ENCODE data around the gene TRABD.

Gene TRABD

GRCh38 chr22:50175921-50176849, 9.5 kb upstream of the TRABD start:
- no peak for FAIRE-seq

DNA sequence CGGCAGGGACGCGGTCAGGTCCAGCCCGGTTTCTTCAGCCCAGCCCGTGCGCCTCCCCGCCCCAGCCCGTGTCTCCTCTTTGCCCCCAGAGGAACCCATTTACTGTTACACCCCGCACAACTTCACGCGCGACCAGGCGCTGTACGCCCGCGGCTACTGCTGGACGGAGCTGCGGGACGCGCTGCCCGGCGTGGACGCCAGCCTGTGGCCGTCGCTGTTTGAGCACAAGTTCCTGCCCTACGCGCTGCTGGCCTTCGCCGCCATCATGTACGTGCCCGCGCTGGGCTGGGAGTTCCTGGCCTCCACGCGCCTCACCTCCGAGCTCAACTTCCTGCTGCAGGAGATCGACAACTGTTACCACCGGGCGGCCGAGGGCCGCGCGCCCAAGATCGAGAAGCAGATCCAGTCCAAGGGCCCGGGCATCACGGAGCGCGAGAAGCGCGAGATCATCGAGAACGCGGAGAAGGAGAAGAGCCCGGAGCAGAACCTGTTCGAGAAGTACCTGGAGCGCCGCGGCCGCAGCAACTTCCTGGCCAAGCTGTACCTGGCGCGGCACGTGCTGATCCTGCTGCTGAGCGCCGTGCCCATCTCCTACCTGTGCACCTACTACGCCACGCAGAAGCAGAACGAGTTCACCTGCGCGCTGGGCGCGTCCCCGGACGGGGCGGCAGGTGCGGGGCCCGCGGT, 8.7 kb upstream of the TRABD start:
- FAIRE-seq: no peak

GRCh38 chr22:50177537-50178470, 7.9 kb upstream of the TRABD start:
- FAIRE-seq: no peak

DNA sequence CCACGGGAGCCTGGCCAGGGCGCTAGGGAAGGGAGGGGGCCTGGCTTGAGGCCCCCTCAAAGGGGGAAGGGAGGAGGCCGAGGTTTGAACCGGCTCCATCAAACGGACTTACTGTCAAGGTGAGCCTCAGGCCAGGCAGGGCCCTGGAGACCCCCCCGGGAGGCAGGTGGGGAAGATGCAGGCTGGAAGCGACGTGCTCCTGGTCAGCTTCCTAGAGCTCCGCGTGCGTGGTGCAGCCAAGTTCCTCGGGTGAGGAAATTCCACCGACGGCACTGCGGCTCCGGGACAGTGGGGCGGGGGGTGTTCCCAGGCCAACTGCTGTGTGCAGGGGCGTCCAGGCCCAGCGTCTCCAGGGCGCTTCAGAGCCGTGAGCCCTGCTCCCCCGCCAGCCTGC, 7.2 kb upstream of the TRABD start:
- no peak for FAIRE-seq

DNA sequence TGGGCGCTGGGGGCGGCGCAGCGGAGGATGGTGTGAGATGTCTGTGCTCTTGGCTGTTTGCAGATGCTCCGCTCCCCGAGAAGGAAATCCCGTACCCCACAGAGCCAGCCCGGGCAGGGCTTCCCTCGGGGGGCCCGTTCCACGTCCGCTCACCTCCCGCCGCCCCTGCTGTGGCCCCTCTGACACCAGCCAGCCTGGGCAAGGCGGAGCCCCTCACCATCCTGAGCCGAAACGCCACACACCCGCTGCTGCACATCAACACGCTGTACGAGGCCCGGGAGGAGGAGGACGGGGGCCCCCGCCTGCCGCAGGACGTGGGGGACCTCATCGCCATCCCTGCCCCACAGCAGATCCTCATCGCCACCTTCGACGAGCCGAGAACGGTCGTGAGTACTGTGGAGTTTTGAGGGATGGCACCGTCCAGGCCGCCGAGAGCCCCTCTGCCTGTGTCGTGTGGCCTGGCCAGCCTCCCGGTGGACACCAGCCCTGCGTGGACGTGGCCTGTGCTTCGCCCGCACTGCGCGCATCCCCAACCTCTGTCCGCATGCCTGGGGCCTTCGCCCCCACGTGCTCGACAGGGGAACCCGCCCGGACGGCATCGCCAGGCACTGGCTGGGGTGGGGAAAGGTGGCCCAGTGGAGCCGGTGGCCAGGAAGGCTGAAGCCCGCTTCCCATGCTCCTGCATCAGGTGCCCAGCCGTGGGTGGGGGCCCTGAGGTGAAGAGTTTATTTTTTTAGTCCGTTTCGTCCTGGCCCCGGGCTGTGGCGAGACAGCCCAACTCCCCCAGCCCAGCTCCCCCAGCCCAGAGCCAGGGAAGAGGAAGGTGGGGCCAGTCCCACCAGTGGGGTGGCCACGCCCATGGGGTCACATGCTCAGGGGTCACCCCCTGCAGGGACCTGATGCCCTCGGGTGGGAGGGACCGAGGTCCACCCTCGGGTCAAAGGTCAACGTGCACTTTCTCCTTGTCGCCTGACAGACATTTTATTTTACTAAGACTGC, 6.5 kb upstream of the TRABD start:
- FAIRE-seq: no peak

GRCh38 chr22:50179937-50180726, 5.6 kb upstream of the TRABD start:
- FAIRE-seq: no peak

DNA sequence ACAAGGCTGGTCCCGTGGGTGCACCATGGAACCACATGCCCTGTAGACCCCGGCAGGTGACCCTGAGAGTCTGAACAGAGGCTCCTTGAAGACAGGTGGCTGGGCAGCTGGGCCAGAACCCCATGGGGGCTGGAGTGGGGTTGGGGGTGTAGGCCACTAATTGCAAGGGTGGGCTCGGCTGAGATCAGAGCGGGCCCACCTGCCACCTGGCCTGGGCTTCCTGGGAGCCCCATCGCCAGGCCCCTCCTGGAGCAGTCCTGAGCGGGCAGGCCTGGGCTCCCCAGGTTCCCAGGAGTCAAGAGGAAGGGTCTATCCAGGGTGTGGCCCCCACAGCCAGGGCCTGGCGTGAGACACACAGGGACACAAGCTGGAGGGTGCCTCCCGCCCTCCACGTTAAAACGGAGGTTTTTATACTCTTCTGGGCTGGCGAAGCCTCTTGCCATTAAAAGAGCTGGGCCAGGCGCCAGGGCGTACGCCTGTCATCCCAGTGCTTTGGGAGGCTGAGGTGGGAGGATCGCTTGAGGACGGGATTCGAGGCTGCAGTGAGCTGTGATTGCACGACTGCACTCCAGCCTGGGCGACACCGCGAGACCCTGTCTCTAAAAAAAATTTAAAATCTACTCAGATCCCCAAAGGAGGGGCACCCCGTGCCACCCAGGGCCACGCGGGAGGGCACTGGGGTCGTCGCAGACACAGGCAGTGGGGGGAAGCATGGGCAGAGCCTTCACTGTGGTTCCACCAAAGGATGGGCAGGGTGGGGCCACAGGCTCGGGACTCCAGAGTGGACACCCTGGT, 4.8 kb upstream of the TRABD start:
- no peak for FAIRE-seq

DNA sequence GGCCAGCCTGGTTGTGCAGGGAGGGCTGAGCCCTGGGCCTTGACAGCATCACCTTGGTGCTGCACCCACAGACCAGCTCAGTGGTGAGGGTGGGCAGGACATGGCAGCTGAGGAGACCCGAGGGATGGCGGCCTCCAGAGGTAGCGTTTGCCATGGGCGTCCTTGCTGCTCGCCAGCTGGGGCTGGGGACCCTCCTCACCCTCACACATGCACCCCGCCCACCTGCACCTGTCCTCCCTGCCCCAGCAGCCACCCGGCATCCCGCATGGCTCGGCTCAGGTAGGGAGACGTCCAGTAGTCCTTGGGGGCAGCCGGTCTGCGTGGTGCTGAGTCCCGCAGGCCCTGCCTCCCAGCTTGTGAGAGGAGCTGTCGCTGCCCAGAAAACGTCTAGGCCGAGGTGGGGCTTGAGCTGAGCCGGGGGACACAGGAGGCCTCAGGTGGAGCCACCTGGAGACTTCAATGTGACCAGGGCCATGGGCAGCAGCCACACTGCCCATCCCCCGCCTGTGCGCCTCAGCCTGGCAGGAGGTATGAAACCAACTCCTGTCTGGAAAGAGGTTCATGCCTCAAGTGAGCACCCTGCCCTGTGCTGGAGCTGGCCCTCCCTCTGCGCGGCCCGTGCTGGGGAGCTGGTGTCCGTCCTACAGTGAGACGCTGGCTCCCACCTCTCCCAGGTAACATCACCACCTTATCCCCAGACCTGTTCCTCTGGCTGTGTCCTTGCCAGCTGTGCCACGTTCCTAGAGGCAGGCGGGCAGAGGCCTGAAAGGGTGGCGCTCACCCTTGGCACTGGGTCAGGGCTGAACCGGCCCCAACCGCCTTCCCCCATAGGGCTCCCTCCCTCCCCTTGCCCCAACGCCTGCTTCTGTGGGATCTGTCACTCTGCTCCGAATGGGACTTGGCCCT, 3.3 kb upstream of the TRABD start:
- no peak for FAIRE-seq

DNA sequence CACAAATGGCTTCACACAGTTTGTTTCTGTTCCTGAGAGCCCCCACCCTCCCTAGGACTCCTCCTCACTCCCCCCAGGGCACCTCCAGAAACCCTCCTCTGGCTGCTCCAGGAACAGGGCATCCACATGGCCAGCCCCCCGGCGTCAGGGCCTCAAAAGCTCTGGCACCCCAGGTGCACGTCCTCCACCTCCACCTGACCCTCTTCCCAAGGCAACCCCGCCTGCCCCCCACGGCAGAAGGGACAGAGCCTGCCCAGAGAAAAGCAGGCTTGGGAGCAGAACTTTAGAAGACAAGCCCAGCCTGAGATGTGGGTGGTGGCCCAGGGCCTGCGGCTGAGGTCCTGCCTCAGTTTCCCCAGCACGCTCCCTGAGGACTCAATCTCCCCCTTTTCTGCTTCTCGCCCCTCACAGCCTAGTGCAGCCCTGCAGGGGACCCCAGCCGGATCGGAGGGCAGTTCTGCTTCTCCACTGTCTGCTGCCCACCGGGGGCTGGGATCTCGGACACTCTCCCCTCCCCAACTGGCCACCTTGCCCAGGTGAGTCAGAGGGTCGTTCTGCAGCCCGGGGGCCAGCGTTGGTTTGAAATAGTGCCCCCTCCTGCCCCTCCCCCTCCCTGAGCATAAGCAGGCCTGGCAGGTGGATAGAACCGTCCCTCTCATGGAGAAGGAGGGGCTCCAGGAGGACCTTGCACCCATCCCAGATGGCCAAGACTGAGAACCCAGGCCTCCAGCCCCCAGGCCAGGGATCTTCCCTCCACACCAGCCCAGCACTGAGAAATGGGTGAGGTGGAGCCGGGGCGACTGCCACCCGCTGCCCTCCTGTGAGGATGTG, 2.4 kb upstream of the TRABD start:
- FAIRE-seq: no peak

DNA sequence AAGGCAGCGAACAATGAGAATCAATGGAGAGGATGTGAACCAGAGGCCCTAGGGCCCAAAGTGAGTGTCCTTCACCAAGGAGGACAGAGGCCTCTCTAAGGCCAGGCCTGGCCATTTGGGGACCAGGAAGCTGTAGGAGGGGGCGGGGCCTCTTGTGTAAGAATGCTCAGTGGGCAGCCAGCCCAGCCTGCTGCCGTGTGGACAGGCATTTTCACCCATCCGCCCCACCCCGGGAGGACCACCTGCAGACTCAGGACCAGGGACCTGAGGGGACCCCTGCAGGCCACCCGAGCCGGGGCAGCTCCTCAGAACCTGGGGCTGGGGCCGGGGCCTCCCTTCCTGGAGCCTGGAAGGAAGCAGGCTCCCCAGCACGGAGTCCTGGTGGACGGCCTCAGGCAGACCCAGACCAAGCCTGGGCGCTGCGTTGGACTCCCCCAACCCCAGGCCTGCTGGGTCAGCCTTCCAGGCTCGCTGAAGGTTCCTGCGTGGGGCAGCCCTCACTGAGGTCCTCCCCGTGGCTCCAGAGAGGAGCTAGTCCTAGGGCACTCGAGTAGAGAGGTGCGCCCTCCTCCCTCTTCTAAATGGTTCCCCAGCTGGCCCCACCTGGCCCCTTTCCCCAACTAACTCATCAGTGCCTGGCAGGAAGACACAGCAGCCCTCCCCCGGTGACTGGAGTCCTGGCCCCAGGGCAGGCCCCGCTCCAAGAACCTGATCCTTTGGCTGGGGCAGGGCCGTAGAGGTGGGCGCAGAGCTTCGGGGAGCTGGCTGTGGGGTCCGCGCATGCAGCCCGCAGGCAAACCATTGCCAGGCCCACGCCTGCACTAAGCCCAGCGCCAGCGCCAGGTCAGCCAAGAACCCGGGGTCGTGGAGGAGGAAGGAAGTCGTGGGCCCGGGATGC, 1.5 kb upstream of the TRABD start:
- FAIRE-seq: no peak

- FAIRE-seq: no peak
Measured at GRCh38 chr22:50184902-50185374, 775 bp upstream of the TRABD start.

GRCh38 chr22:50186181-50186714, 535 bp downstream of the TRABD start:
- no peak for FAIRE-seq

- FAIRE-seq: no peak
Measured at GRCh38 chr22:50186761-50187523, 1.2 kb downstream of the TRABD start.

GRCh38 chr22:50188356-50188755, 2.6 kb downstream of the TRABD start:
- no peak for FAIRE-seq

DNA sequence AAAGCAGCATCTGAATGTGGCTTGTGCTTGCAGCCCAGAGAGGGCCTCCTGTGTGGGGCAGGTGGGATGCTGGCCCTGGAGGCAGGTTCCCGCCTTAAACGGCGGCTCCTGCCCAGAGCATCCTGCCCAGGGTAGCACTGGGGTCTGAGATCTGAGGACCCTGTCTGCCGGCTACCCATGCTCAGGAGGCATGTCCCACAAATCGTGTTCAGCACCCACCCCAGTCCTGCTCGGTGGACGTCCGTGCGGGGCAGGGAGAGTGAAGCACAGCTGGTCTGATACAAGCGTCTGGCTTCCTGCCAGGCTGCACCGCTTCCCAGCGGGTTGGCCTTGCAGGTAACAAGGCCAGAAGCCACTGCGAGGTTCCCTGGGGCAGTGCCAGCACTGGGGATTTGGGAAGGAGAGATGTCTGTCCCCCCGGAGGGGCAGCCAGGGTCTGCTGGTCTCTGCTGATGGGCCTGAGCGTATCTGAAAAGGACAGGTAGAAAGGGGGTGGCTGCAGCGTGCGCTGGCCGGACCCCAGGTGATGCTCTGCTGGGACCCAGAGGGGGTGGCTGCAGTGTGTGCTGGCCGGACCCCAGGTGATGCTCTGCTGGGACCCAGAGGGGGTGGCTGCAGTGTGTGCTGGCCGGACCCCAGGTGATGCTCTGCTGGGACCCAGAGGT, 3.6 kb downstream of the TRABD start:
- FAIRE-seq: no peak

Data from A204.1 (cell line).